Suprapubic skin (tissue), 4 donors: ENCODE measurements around the gene PDE4D. TPM values are rescaled to one million over a fixed set of nuclear protein-coding genes. Genes with fewer than 3 reads are reported as not detected.
A peak's percentile ranks its signal among the peaks of the same experiment; 100 is the strongest.

ENCODE experiments used
- DNase-seq, 2 donors: peaks; one replicate each; pipeline ENCODE4 v3.0.0-alpha.2; 2019; ENCODE audit warnings: low spot score in 2 of 2
- H3K27ac ChIP-seq: fragments of 200-600 bp; sonication (generic); one replicate; pipeline ENCODE4 v1.5.1; 2019
- H3K27me3 ChIP-seq: fragments of 200-600 bp; sonication (generic); one replicate; pipeline ENCODE4 v1.5.1; 2019
- H3K36me3 ChIP-seq: fragments of 200-600 bp; sonication (generic); one replicate; pipeline ENCODE4 v1.5.1; 2019
- H3K4me1 ChIP-seq: fragments of 200-600 bp; sonication (generic); one replicate; pipeline ENCODE4 v1.5.1; 2019
- H3K4me3 ChIP-seq: fragments of 200-600 bp; sonication (generic); one replicate; pipeline ENCODE4 v1.5.1; 2019; ENCODE audit warnings: mild to moderate bottlenecking
- H3K9me3 ChIP-seq: fragments of 200-600 bp; sonication (generic); one replicate; pipeline ENCODE4 v1.5.1; 2019
- EP300 ChIP-seq: sonication (generic); formaldehyde crosslinking; IDR thresholded peaks from one replicate; pipeline ENCODE4 v1.6.1; 2017; ENCODE audit warnings: antibody characterized with exemption
- POLR2A ChIP-seq, 2 donors: fragments of 450-650 bp; IDR thresholded peaks; one replicate each; pipeline ENCODE4 v1.6.1; 2017; ENCODE audit warnings: antibody characterized with exemption in 2 of 2, mild to moderate bottlenecking in 2 of 2, moderate library complexity in 2 of 2
- POLR2AphosphoS5 ChIP-seq, 3 donors: sonication (generic); formaldehyde crosslinking; IDR thresholded peaks; one replicate each; pipeline ENCODE4 v1.6.1; 2017; ENCODE audit warnings: antibody characterized with exemption in 3 of 3
- WGBS: methylation state at CpG from one replicate; pipeline ENCODE4 v1.1.5; 2018; 5-methylcytosine and 5-hydroxymethylcytosine counted together
- total RNA-seq, 4 donors: library from RNA; depleted of rRNA; stranded (reverse); fragments of >200 nt; gene quantifications; one replicate each; pipeline ENCODE4 v1.1.0, GENCODE V29; 2016
- TF ChIP-seq, protein P1 (sequence below), 2 donors: fragments of 200-600 bp in 1 of 2; fragments of 450-650 bp in 1 of 2; sonication (generic) in 1 of 2; IDR thresholded peaks; one replicate each; pipeline ENCODE4 v1.5.1; 2016 to 2019; ENCODE audit warnings: antibody characterized with exemption in 2 of 2, mild to moderate bottlenecking in 1 of 2, moderate library complexity in 1 of 2

Gene PDE4D
- total RNA-seq, 4 donors from 2014 or later, result 26.8 to 57.2 (median 29.9) TPM

DNA sequence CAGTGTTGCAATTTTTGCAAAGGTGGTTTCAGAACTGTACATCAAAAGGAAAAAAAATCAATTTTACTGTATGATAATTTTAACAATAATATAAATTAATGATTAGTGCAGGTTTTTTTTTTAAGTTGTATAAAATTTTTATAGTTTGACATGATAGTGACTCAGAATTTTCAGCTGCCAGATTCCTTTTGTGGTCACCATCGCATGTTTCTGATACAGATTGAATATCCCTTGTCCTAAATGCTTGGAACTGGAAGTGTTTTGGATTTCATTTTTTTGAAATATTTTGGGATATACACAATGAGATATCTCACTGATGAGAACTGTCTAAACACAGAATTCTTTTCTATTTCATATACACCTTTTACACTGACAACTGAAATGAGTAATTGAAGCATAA is 949.3 kb downstream of the PDE4D start:
- no peak overlapping the region for H3K27ac ChIP-seq
- H3K9me3 ChIP-seq, result no peaks in the 10 kb centered on the region
- H3K36me3 ChIP-seq, result no peaks in the 10 kb centered on the region
- WGBS, result 75% methylated on average over 1 of the region's 1 CpG
- peaks cover 4% of the 10 kb centered on the region for H3K4me1 ChIP-seq
- no peak overlapping the region for H3K4me3 ChIP-seq
- no peak for DNase-seq
- TF ChIP-seq EP300, result no peak
- TF ChIP-seq, protein P1, sequence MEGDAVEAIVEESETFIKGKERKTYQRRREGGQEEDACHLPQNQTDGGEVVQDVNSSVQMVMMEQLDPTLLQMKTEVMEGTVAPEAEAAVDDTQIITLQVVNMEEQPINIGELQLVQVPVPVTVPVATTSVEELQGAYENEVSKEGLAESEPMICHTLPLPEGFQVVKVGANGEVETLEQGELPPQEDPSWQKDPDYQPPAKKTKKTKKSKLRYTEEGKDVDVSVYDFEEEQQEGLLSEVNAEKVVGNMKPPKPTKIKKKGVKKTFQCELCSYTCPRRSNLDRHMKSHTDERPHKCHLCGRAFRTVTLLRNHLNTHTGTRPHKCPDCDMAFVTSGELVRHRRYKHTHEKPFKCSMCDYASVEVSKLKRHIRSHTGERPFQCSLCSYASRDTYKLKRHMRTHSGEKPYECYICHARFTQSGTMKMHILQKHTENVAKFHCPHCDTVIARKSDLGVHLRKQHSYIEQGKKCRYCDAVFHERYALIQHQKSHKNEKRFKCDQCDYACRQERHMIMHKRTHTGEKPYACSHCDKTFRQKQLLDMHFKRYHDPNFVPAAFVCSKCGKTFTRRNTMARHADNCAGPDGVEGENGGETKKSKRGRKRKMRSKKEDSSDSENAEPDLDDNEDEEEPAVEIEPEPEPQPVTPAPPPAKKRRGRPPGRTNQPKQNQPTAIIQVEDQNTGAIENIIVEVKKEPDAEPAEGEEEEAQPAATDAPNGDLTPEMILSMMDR (IDR thresholded peaks at IDR 0.05), result no peak
- TF ChIP-seq POLR2AphosphoS5 (IDR thresholded peaks at IDR 0.05), result no peak
- no peak for TF ChIP-seq POLR2A (IDR thresholded peaks at IDR 0.05)
- no peaks in the 10 kb centered on the region for H3K27me3 ChIP-seq

DNA sequence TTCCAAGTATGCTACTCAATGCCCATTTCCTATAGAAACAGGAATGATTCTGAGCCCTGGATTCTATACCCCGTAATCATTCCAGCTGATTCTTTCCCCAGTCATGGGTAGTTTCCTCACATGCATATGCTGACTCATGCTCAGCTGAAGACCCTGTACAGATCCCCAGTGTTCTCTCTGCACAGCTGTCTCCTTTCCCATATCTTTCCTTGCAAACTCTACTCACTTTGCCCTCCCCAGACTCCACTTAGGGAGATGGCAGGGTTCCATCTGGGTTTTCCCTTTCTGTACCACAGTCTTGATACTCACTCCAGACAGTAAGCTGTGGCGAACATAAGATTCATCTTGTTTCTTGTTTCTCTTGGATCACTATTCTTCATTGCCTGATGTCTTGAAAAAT is 953.1 kb downstream of the PDE4D start:
- Histone ChIP-seq H3K9me3 (no peaks in the 10 kb centered on the region), H3K4me1 (peaks cover 4% of the 10 kb centered on the region), H3K27ac (peak overlapping the region; percentile 24), H3K36me3 (no peaks in the 10 kb centered on the region), H3K4me3 (no peak overlapping the region), H3K27me3 (no peaks in the 10 kb centered on the region)
- no peak for DNase-seq
- WGBS, result 59% methylated on average over 2 of the region's 2 CpGs
- no peak for TF ChIP-seq EP300
- no peak for TF ChIP-seq POLR2A (IDR thresholded peaks at IDR 0.05)
- no peak for TF ChIP-seq POLR2AphosphoS5 (IDR thresholded peaks at IDR 0.05)
- TF ChIP-seq, protein P1 (IDR thresholded peaks at IDR 0.05), result no peak

DNA sequence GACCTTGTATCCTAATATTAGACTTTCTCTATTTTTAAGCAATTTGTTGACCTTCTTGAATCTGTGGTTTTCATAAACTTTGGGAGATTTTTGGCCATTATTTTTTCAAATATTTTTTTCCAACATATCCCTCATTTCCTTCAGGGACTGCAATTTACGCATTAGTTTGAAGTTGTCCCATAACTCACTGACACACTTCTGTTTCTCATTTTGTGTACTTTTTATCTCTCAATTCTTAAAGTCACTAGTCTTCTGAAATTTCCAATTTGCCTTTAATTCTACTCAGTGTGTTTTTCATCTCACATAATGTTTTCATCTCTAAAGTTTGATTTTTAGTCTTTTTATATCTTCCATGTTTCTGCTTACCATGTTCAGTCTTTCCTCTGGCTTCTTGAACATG is 953.9 kb downstream of the PDE4D start:
- Histone ChIP-seq H3K9me3 (no peaks in the 10 kb centered on the region), H3K27ac (peak overlapping the region; percentile 2), H3K4me3 (no peak overlapping the region), H3K27me3 (no peaks in the 10 kb centered on the region), H3K4me1 (peaks cover 4% of the 10 kb centered on the region), H3K36me3 (no peaks in the 10 kb centered on the region)
- DNase-seq, result no peak
- 54% methylated on average over 1 of the region's 1 CpG for WGBS
- TF ChIP-seq POLR2AphosphoS5 (IDR thresholded peaks at IDR 0.05), result no peak
- TF ChIP-seq EP300, result no peak
- TF ChIP-seq, protein P1 (IDR thresholded peaks at IDR 0.05), result no peak
- TF ChIP-seq POLR2A (IDR thresholded peaks at IDR 0.05), result no peak

DNA sequence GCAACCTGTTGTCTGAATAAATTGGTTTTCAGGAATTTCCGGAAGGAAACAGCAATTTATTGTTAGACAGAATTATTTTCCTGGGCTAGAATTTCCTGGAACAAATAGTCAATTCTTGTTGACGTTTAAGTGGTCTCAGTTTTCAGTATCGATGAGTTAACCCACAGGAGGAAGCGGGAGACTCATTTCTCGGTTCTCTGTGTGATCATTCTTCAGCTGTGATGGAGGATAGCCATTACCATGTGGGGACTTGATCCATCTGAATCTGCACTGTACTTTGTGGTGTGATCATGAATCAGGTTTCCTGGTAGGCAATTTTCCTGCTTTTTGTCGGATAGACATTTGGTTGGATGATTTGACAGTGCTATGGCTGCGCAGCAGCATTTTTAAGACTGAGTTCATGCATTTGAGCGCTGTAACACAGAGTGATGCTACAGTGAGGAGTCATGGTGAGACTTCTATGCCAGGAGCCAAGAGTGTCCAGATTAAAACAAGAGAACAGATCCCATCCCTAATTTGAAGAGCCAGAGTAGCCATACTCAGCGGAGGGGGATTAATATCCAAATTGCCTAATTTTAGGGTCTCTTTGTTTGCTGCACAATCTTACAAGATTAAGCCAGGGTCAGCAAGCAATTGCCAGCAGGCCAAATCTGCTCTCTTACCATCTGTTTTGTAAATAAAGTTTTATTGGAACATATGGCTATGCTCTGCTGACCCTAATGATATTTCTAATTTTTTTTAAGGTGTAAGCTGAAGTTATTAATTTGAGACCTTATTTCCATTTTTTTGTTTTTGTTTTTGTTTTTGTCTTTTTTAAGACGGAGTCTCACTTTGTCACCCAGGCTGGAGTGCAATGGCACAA is 954.7 kb downstream of the PDE4D start:
- WGBS, result 94% methylated on average over 10 of the region's 10 CpGs
- Histone ChIP-seq H3K9me3 (no peaks in the 10 kb centered on the region), H3K27me3 (no peaks in the 10 kb centered on the region), H3K4me1 (peaks cover 4% of the 10 kb centered on the region), H3K36me3 (no peaks in the 10 kb centered on the region), H3K4me3 (no peak overlapping the region), H3K27ac (no peak overlapping the region)
- no peak for DNase-seq
- TF ChIP-seq, protein P1 (IDR thresholded peaks at IDR 0.05), result no peak
- TF ChIP-seq EP300, result no peak
- TF ChIP-seq POLR2AphosphoS5 (IDR thresholded peaks at IDR 0.05), result no peak
- TF ChIP-seq POLR2A (IDR thresholded peaks at IDR 0.05), result no peak

DNA sequence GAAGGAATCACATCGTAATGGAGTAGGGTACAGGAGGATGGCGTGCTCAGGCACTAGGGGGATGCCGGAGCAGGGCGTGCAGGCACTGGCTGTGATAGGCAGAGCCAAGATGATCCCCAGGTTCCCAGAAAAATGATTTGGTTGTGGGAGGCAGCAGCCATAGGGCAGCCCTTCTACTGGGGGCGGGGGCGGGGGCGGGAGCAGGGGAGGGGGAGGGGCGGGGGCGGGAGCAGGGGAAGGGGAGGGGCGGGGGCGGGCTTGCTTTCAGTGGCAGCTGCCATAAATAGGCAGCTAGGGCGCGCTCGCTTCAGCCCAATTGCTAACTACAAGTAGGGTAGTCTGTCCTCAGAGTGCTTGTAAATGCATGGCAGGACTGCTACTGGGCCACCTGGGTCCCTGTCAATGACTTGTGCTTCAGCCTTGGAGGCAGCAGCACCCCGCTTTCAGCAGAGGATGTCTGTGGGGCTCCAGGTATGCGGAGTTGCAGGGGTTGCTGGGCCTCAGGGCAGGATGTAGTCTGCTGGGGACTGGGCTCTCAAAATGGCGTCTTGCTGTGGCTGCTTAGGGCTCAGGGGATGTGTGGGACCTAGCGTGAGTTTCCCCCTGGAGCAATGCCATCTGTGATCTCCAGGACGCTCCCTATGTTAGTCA is 956.4 kb downstream of the PDE4D start:
- no peaks in the 10 kb centered on the region for H3K27me3 ChIP-seq
- WGBS, result 87% methylated on average over 10 of the region's 19 CpGs
- H3K36me3 ChIP-seq, result no peaks in the 10 kb centered on the region
- H3K4me3 ChIP-seq, result no peak overlapping the region
- TF ChIP-seq POLR2AphosphoS5 (IDR thresholded peaks at IDR 0.05) (no peak), POLR2A (IDR thresholded peaks at IDR 0.05) (no peak)
- H3K27ac ChIP-seq, result no peak overlapping the region
- peaks cover 4% of the 10 kb centered on the region for H3K4me1 ChIP-seq
- no peak for DNase-seq
- H3K9me3 ChIP-seq, result no peaks in the 10 kb centered on the region
